HUES48 (cell line): Measurements from ENCODE around the gene TNIK.

ENCODE experiments used
- H3K27ac ChIP-seq: one replicate; pipeline ENCODE4 v1.7.0; 2013; ENCODE audit warnings: low read depth, low read length, inconsistent platforms
- H3K27me3 ChIP-seq: 2 replicates; pipeline ENCODE4 v1.6.1; 2013; ENCODE audit warnings: mild to moderate bottlenecking, low read length; ENCODE audit not compliant: control insufficient read depth, insufficient read depth
- H3K36me3 ChIP-seq: 2 replicates; pipeline ENCODE4 v1.6.1; 2013; ENCODE audit warnings: low read length; ENCODE audit not compliant: control insufficient read depth, insufficient read depth
- H3K4me1 ChIP-seq: 2 replicates; pipeline ENCODE4 v1.6.1; 2013; ENCODE audit warnings: mild to moderate bottlenecking, low read length; ENCODE audit not compliant: control insufficient read depth, insufficient read depth
- H3K4me3 ChIP-seq: 2 replicates; pipeline ENCODE4 v1.5.1; 2013; ENCODE audit warnings: mild to moderate bottlenecking, low read depth, low read length
- H3K9ac ChIP-seq: 2 replicates; pipeline ENCODE4 v1.6.1; 2013; ENCODE audit warnings: mild to moderate bottlenecking, low read depth, low read length, moderate library complexity
- H3K9me3 ChIP-seq: 2 replicates; pipeline ENCODE4 v1.6.1; 2013; ENCODE audit warnings: low read length; ENCODE audit not compliant: control insufficient read depth, insufficient read depth

The TNIK gene

DNA sequence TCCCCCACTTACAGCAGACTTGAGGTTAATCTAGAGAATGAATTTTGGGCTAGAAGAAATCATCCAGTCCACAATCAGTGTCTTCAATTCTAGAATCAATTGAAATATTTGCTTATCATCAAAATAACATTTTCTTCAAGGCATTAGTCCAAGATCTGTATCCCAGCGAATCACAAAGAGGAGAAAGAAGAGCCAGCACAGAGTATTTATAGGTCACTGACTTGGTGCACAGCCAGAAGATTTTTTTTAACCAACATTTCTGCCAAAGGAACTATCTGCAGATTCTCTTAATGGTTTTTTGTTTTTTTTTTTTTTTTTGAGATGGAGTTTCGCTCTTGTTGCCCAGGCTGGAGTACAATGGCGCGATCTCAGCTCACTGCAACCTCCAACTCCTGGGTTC, 178.2 kb downstream of the TNIK start:
- Histone ChIP-seq H3K9me3 (no peaks in the 10 kb centered on the region), H3K4me3 (no peak overlapping the region), H3K27ac (no peak overlapping the region), H3K27me3 (no peaks in the 10 kb centered on the region), H3K9ac (no peak overlapping the region), H3K36me3 (no peaks in the 10 kb centered on the region), H3K4me1 (peaks cover 16% of the 10 kb centered on the region)

DNA sequence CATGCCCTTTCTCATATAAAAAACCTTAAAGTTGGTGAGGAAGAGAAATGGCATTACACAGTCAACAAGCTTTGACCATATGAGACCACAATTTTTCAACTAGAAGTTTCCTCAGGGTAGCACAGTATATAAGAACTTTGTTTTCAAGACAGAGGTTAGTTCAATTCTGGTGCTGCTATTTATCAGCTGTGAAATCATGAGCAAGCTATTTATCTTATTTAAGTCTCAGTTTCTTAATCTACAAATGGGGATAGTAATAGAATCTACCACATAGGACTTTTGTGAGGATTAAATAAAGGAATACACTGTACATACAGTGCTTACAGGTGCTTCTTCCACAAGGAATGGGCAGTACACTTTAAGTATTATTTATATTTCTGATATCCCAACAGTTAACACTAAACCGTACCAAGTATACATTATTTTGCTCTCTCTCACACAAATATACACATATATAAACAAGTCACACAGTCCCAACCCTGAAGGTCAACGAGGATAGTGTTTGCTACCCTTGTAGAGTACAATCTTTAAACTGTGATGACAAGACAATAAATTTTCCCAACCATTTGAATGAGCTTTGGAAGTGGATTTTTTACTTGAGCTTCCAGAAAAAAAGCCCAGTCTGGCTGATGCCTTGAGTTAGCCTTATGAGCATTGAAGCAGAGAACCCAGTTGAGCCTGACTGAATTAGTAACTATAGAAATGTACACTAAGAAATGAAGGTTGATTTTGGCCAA, 178.8 kb downstream of the TNIK start:
- H3K36me3 ChIP-seq = no peaks in the 10 kb centered on the region
- no peaks in the 10 kb centered on the region for H3K27me3 ChIP-seq
- H3K4me1 ChIP-seq = peaks cover 16% of the 10 kb centered on the region
- no peaks in the 10 kb centered on the region for H3K9me3 ChIP-seq
- H3K4me3 ChIP-seq = no peak overlapping the region
- no peak overlapping the region for H3K27ac ChIP-seq
- H3K9ac ChIP-seq = no peak overlapping the region

DNA sequence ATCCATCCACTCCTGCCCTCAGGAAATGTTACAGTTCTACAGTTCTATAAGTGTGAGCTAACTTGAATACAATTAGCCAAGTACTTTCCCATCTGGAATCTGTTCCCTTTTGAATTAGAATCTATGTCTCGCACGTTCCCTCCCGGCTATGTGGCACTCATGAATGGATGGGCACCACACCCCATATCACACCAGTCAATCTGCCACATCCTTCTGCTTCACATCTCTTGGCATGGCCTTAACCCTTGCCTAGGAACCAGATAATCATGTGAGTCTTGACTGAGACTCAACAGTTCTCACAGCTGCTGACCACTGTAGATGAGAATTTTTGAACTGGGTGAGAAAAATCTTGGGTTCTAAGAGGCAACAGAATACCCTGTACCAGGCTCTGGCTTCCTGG, 180.2 kb downstream of the TNIK start:
- Histone ChIP-seq H3K27ac (no peak overlapping the region), H3K9ac (no peak overlapping the region), H3K9me3 (no peaks in the 10 kb centered on the region), H3K4me1 (peaks cover 16% of the 10 kb centered on the region), H3K4me3 (no peak overlapping the region), H3K36me3 (no peaks in the 10 kb centered on the region), H3K27me3 (no peaks in the 10 kb centered on the region)

- H3K27me3 ChIP-seq = no peaks in the 10 kb centered on the region
- H3K9ac ChIP-seq = no peak overlapping the region
- no peak overlapping the region for H3K4me3 ChIP-seq
- no peaks in the 10 kb centered on the region for H3K36me3 ChIP-seq
- H3K9me3 ChIP-seq = no peaks in the 10 kb centered on the region
- no peak overlapping the region for H3K27ac ChIP-seq
- peaks cover 11% of the 10 kb centered on the region for H3K4me1 ChIP-seq
Measured at GRCh38 chr3:171278299-171278590, 182.0 kb downstream of the TNIK start.

DNA sequence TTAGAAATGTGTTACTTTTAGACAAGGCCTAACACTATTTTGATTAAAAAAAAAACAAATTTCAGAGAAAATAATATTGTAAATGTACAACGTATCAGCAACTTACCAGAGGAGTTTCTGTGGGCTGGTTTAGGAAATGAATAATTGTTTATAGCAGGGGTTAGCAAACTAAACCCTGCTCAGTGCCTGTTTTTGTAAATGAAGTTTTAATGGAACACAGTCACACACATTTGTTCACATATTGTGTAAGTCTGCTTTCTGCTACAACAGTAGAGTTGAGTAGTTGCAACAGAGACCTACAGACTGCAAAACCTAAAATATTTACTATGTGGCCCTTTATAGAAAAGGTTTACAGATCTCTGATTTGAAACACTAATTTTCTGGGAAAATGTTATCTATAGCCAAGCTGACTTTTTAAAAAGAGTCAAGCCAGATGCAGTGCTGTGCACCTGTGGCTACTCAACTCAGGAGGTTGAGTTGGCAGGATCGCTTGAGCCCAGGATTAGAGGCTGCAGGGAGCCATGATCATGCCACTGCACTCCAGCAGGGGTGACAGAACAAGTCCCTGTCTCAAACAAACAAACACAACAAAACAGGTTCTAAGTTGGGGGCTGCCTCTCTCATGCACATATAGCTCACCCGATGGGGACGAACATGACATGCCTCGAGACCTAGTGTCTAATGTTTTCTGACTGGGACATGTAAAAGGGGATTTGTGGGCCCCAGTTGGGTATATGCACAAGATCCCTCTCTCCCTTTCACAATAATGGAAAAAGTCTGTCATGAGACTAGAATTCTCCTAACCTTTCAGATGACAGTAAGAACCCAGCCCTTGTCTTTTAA, 182.5 kb downstream of the TNIK start:
- Histone ChIP-seq H3K27ac (no peak overlapping the region), H3K27me3 (no peaks in the 10 kb centered on the region), H3K9ac (no peak overlapping the region), H3K9me3 (no peaks in the 10 kb centered on the region), H3K36me3 (no peaks in the 10 kb centered on the region), H3K4me1 (peaks cover 13% of the 10 kb centered on the region), H3K4me3 (no peak overlapping the region)

DNA sequence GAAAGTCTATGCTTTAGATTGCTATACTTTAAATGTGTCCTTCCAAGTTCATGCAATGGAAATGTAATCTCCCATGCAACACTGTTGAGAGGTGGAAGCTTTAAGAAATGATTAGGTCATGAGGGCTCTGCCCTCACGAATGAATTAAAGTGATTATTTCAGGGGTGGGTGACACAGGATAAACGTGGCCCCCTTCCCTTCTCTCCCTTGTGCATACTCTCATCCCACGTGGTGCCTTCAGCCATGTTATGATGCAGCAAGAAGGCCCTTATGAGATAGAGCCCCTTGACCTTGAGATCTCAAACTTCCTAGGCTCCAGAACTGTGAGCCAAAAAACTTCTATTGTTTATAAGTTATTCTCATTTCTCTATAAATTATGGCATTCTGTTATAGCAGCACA, 183.3 kb downstream of the TNIK start:
- Histone ChIP-seq H3K9me3 (no peaks in the 10 kb centered on the region), H3K4me3 (no peak overlapping the region), H3K27me3 (no peaks in the 10 kb centered on the region), H3K27ac (no peak overlapping the region), H3K9ac (no peak overlapping the region), H3K36me3 (no peaks in the 10 kb centered on the region), H3K4me1 (peaks cover 13% of the 10 kb centered on the region)

- Histone ChIP-seq H3K4me3 (no peak overlapping the region), H3K36me3 (no peaks in the 10 kb centered on the region), H3K9me3 (no peaks in the 10 kb centered on the region), H3K27me3 (no peaks in the 10 kb centered on the region), H3K4me1 (peaks cover 13% of the 10 kb centered on the region), H3K9ac (no peak overlapping the region), H3K27ac (no peak overlapping the region)
Measured at GRCh38 chr3:171274222-171274621, 186.0 kb downstream of the TNIK start.

DNA sequence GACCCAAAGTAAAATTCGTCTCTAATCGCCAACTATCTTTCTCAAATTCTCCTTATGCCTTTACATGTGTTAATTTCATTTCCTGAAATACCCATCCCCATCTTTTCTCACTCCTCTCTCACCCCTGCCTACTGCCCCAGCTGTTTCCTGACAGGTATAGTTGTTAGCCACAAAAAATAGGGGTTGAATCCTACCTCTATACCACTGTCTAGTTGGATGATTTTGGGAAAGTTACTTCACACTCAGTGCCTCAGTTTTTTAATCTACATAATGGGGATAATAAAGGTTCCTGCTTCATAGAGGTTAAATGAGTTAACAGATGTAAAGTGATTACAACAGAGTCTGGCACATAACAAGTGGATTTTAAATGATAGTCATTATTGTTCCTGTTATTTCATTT, 189.7 kb downstream of the TNIK start:
- Histone ChIP-seq H3K9me3 (no peaks in the 10 kb centered on the region), H3K27me3 (no peaks in the 10 kb centered on the region), H3K27ac (no peak overlapping the region), H3K36me3 (no peaks in the 10 kb centered on the region), H3K4me3 (no peak overlapping the region), H3K4me1 (peaks cover 34% of the 10 kb centered on the region), H3K9ac (no peak overlapping the region)

GRCh38 chr3:171269542-171269941, 190.7 kb downstream of the TNIK start:
- H3K27me3 ChIP-seq = no peaks in the 10 kb centered on the region
- no peak overlapping the region for H3K9ac ChIP-seq
- no peak overlapping the region for H3K4me3 ChIP-seq
- H3K4me1 ChIP-seq = peaks cover 44% of the 10 kb centered on the region
- no peak overlapping the region for H3K27ac ChIP-seq
- H3K36me3 ChIP-seq = no peaks in the 10 kb centered on the region
- H3K9me3 ChIP-seq = no peaks in the 10 kb centered on the region

GRCh38 chr3:171268677-171269076, 191.5 kb downstream of the TNIK start:
- H3K27ac ChIP-seq = no peak overlapping the region
- no peaks in the 10 kb centered on the region for H3K36me3 ChIP-seq
- H3K9me3 ChIP-seq = no peaks in the 10 kb centered on the region
- H3K4me1 ChIP-seq = peaks cover 37% of the 10 kb centered on the region
- H3K9ac ChIP-seq = no peak overlapping the region
- no peaks in the 10 kb centered on the region for H3K27me3 ChIP-seq
- no peak overlapping the region for H3K4me3 ChIP-seq

GRCh38 chr3:171267104-171267503, 193.1 kb downstream of the TNIK start:
- no peak overlapping the region for H3K9ac ChIP-seq
- H3K4me3 ChIP-seq = no peak overlapping the region
- H3K36me3 ChIP-seq = no peaks in the 10 kb centered on the region
- peaks cover 31% of the 10 kb centered on the region for H3K4me1 ChIP-seq
- no peaks in the 10 kb centered on the region for H3K27me3 ChIP-seq
- no peaks in the 10 kb centered on the region for H3K9me3 ChIP-seq
- no peak overlapping the region for H3K27ac ChIP-seq
